ENCODE data around the gene TPO.

The TPO gene

DNA sequence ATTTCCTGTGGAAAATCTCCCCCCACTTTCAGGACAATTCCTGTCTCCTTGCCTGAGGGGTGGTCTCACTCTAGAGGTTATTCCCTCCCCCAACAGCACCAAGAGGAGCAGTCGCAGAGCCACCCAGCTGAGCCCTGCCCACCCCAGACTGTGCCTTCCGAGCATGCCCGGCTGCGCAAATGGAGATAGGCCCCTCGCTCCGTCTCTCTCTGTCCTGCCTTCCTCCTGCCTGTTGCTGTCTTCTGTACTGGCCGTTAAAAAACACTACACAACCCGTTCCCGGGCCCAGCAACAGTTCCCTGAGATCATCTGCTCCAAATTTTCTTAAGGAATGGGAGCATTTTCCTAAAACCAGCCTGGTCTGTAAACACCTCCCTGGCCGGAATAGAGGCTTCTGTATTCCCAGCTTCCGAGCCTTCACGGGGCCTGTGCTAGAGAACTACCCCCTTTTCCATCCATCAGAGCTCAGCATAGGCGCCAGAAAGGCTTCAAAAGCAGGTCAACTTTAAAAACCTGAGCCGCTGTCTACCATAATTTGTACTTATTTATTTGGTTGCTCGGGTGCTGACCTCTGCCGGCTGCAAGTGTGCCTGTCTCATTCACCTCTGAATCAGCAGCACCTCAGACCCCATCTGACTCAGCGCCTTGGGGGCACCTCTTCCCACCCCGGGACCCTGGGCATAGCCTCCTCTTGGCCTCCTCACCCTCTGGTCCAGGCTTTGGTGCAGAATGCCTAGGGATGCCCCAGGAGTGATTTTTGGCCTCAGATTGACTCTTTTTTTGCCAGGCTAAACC is 171.6 kb downstream of the TPO start:
- DNase-seq = no peak
- ATAC-seq = no peak

DNA sequence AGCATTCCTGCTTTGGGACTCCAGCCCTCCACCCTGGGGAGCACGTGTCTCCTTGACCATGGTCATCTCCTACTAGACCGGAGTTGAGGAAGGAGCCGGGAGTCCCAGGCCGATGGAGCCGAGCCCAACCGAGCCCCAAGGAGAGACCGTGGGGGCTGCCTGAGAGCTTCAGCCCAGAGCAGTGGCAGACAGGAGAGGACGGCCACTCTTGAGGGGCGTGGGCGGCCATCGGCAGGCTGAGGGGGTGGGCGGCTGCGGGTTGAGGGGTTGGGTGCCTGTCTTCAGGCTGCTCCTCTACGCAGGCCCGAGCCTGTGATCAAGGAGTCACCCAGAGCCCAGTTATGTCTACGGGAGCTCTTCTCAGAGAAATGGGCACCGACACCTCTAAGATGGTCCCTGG is 172.4 kb downstream of the TPO start:
- ATAC-seq (no peak), DNase-seq (no peak)

- ATAC-seq = no peak
- no peak for DNase-seq
Measured at GRCh38 chr2:1586251-1586922, 173.1 kb downstream of the TPO start.

DNA sequence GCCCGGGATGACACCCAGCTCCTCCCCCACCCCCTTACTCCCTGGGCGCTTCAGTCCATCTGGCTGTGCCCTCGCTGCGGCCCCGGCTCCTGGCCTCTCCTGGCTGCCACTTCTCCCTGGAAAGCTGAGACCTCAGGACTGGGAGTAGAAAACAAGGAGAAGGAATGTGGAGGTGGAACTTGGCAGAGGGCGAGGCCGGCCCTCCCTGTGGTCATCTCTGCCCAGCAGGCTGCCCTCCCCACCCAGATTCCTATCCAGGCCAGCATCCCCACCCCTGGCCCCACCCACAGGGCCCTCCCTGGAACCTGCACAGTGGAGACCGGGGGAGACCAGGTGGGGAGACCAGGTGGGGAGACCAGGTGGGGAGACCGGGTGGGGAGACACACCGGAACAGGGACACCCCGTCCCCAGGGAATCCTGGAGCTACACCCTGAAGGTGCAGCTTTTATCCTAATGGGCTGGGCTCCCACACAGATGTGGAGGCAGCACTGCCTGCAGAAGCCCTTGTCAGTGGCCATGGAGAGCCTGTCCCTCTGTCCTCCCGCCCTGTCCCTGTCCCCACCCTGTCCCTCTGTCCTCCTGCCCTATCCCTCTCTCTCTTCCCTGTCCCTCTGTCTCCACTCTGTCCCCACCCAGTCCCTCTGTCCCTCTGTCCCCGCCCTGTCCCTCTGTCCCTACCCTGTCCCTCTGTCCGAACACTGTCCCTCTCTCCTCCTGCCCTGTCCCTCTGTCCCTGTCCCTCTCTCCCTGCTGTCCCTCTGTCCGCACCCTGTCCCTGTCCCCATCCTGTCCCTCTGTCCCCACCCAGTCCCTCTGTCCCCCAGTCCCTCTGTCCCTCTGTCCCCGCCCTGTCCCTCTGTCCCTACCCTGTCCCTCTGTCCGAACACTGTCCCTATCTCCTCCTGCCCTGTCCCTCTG is 173.9 kb downstream of the TPO start:
- ATAC-seq = no peak
- no peak for DNase-seq

DNA sequence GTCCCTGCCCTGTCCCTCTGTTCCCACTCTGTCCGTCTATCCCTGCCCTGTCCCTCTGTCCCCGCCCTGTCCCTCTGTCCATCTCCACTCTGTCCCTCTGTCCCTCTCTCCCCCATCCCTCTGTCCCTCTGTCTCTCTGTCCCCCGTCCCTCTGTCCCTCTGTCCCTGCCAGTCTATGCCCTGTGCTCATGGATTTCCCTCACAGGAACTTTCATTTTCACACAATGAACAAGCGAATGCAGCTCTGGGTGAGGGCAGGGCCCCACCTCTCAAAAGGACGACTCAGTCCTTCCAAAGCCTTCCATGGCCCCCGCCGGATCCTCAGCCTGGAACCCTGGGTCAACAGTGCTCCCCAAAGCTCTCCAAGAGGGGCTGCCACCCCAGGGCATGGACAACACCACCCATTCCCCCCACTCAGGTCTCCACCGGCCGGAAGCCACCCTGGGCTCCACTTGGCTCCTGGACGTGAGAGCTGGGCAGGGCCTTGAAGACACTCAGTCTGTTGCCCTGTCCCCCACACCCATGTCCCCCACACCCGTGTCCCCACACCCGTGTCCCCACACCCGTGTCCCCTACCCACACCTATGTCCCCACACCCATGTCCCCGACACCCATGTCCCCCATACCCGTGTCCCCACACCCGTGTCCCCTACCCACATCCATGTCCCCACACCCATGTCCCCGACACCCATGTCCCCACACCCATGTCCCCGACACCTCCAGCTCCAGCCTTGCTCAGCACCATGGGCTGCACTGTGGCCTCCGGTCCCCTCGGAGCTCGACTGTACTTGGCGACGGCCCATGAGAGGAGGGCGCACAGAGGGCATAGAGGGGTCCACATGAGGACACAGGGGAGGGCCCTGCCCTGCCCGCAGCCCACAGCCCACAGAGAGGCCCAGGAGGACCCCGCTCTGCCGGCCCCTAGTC is 175.1 kb downstream of the TPO start:
- no peak for DNase-seq
- peak; percentile 5 for ATAC-seq

DNA sequence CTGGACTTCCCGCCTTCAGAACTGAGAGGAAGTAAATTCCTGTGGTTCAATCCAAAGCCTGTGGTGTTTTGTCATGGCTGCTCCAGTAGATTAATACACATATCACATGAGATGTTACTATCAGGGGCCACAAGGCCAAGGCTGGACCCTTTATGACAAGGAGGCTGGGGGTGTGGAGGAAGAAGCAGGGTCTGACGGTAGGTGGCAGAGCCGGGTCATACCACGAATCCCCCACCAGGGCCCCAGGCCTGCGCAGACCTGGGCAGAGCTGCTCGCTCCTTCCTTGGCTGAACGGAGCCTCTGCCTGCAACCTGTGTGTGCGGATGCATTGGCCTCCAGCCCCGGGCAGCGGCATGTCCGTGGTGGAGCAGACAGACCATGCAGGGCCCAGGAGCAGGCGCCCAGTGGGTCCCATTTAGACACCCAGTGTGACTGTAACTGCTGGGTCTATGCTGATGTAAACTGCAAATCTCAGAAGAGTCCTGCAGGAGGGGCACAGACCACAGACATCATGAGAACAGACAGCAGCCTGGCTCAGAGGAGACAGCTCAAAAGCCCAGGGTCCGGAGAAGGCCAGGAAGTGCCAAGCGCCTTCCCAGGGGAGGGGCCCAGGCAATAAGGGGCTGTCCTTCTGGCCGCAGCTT is 175.8 kb downstream of the TPO start:
- ATAC-seq (no peak), DNase-seq (no peak)

DNA sequence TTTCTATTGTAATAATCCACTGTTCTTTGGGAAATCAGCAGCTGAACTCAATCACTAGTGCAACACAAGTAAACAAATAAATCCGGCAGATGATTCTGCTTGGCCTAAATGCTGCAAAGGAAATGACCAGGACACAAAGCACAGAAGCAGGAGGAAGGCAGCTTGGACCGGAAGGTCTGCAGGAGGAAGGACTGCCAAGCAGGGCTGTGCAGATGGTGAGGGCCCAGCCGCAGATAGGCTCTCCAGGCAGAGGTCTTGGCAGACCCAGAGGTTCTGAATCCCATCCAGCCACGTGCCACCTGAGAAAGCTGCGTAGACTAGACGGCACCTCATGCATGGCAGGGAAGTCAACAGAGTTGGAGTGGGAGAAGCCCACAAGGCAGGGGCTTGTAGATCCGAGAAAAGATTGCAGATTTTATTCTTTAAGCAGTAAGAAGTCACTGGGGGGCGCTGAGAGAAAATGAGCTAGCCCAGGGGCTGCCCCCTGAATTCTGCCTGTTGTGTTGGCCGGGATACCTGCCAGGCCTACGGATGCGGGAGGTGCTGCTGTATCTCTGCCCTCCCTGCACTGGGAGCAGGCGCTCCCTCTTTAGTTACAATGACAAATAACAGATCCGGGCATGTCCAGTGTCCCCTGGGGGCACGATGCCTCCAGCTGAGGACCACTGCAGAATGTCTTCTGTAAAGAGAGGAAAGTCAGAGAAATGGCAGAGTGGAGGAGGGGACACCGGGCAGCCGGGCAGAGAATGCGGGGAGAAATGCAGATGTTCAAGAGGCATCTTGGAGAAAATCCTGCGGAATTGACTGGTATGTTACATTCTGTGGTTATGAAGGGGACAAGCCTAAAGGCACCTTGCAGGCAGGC is 177.6 kb downstream of the TPO start:
- ATAC-seq (no peak), DNase-seq (no peak)

GRCh38 chr2:1591461-1591770 is 178.2 kb downstream of the TPO start:
- ATAC-seq = no peak
- no peak for DNase-seq
